ENCODE results near the gene SLC25A21.

DNA sequence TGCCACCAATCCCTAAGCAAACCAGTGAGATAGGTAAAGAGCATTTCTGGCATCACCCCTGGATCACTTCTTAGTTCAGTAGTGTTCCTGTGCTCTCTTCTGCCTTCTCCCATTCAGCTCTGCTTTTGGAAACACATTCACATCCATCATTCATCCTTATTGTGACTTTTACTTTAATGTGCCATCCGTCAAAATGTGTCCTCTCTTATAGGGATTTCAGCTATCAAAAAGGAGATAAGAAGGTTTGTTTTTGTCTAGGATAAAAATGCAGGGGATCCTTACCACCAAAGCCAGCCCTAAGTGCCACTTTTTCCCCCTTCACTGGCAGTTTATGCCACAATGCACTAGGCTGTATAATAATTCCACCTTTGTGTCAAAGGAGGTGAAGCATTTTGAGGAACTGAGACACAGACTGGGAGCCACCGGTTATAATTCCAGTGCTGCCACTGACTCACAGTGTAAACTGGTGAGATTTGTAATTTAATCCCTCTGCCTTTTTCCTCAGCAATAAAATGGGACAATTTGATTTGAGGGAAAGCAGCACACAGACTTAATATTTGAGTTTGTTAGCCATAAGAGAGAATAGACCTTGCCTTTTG, 352.2 kb downstream of the SLC25A21 start:
- TF ChIP-seq REST (IDR thresholded peaks at IDR 0.05; ENCODE audit: low read depth), result no peak
- no peak for TF ChIP-seq EGR1 (IDR thresholded peaks at IDR 0.05)
- TF ChIP-seq CEBPB (IDR thresholded peaks at IDR 0.05), result no peak
- TF ChIP-seq CREB1 (IDR thresholded peaks at IDR 0.05; ENCODE audit: low read depth), result no peak
- no peak for TF ChIP-seq NFIC (IDR thresholded peaks at IDR 0.05)
- no peak for TF ChIP-seq EP300 (IDR thresholded peaks at IDR 0.05; ENCODE audit: borderline replicate concordance)
- TF ChIP-seq, protein P1, sequence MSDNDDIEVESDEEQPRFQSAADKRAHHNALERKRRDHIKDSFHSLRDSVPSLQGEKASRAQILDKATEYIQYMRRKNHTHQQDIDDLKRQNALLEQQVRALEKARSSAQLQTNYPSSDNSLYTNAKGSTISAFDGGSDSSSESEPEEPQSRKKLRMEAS (IDR thresholded peaks at IDR 0.05), result no peak
- TF ChIP-seq YY1 (IDR thresholded peaks at IDR 0.05; ENCODE audit: low read depth), result no peak
- no peak for TF ChIP-seq TCF12 (IDR thresholded peaks at IDR 0.05; ENCODE audit: low read depth)
